Natural killer cell (primary cell): Measurements from ENCODE around the gene ATOX1. TPM values are rescaled to one million over a fixed set of nuclear protein-coding genes. Genes with fewer than 3 reads are reported as not detected.

Source experiments
- ATAC-seq, 3 donors: fragments of 150-1000 bp in 2 of 3; fragments of 200-7000 bp in 1 of 3; cut with Tn5 transposase; 1 replicate in 1 of 3; 2 replicates in 2 of 3; pipeline ENCODE4 v1.10.0; 2021; ENCODE audit warnings: mild to moderate bottlenecking in 2 of 3, moderate library complexity in 2 of 3
- DNase-seq, 2 donors: peaks; one replicate each; pipeline versions ENCODE4 v3.0.0 to v3.0.0-alpha.2; 2013 to 2021; ENCODE audit warnings: mixed read lengths in 1 of 2
- H3K27ac ChIP-seq: one replicate; pipeline ENCODE4 v1.5.1; 2013; ENCODE audit warnings: mild to moderate bottlenecking, low read length
- H3K27me3 ChIP-seq: one replicate; pipeline ENCODE4 v1.6.1; 2013; ENCODE audit warnings: low read length; ENCODE audit not compliant: control insufficient read depth, insufficient read depth
- H3K36me3 ChIP-seq: one replicate; pipeline ENCODE4 v1.6.1; 2013; ENCODE audit warnings: low read length; ENCODE audit not compliant: control insufficient read depth, insufficient read depth
- H3K4me1 ChIP-seq: one replicate; pipeline ENCODE4 v1.6.1; 2013; ENCODE audit warnings: low read length; ENCODE audit not compliant: control insufficient read depth, insufficient read depth
- H3K4me3 ChIP-seq: one replicate; pipeline ENCODE4 v1.5.1; 2013; ENCODE audit warnings: low read length
- H3K9me3 ChIP-seq: one replicate; pipeline ENCODE4 v1.6.1; 2013; ENCODE audit warnings: low read length; ENCODE audit not compliant: control insufficient read depth, insufficient read depth
- H3K27ac Mint-ChIP-seq, 2 donors: one replicate each; pipeline ENCODE4 v1.8.0; 2022; ENCODE audit warnings: mild to moderate bottlenecking in 2 of 2, mixed read lengths in 2 of 2, moderate library complexity in 1 of 2
- H3K27me3 Mint-ChIP-seq, 2 donors: one replicate each; pipeline ENCODE4 v1.8.0; 2022; ENCODE audit warnings: low read depth in 2 of 2, mixed read lengths in 2 of 2
- H3K36me3 Mint-ChIP-seq: one replicate; pipeline ENCODE4 v1.8.0; 2022; ENCODE audit warnings: mixed read lengths
- H3K4me1 Mint-ChIP-seq, 2 donors: one replicate each; pipeline ENCODE4 v1.8.0; 2022; ENCODE audit warnings: mixed read lengths in 2 of 2
- H3K4me3 Mint-ChIP-seq: one replicate; pipeline ENCODE4 v1.8.0; 2022; ENCODE audit warnings: mild to moderate bottlenecking, moderate library complexity, mixed read lengths
- H3K9me3 Mint-ChIP-seq, 2 donors: one replicate each; pipeline ENCODE4 v1.8.0; 2022; ENCODE audit warnings: mixed read lengths in 2 of 2
- CTCF ChIP-seq: fragments of 200-600 bp; IDR thresholded peaks from one replicate; pipeline ENCODE4 v1.8.0; 2022; ENCODE audit warnings: antibody characterized with exemption
- WGBS: methylation state at CpG from one replicate; pipeline ENCODE4 v1.1.7; 2013; ENCODE audit warnings: missing lambda C conversion rate; ENCODE audit not compliant: insufficient coverage; 5-methylcytosine and 5-hydroxymethylcytosine counted together
- intact Hi-C: fragments of 100-400 bp; cut with micrococcal nuclease; formaldehyde crosslinking; loops from one replicate; pipeline ENCODE4 v1.14.2; 2022
- total RNA-seq, 4 donors: library from RNA; stranded (reverse); fragments of 120-200 nt in 1 of 4; gene quantifications; one replicate each; pipeline versions ENCODE4 v1.2.3 to v1.2.4, GENCODE V29; 2013 to 2022

The ATOX1 gene
- total RNA-seq, 3 donors from 2014 or later (not counting 1 experiment from before 2014, with no cell fraction given), result 41.5 to 46.4 (median 46.2) TPM

DNA sequence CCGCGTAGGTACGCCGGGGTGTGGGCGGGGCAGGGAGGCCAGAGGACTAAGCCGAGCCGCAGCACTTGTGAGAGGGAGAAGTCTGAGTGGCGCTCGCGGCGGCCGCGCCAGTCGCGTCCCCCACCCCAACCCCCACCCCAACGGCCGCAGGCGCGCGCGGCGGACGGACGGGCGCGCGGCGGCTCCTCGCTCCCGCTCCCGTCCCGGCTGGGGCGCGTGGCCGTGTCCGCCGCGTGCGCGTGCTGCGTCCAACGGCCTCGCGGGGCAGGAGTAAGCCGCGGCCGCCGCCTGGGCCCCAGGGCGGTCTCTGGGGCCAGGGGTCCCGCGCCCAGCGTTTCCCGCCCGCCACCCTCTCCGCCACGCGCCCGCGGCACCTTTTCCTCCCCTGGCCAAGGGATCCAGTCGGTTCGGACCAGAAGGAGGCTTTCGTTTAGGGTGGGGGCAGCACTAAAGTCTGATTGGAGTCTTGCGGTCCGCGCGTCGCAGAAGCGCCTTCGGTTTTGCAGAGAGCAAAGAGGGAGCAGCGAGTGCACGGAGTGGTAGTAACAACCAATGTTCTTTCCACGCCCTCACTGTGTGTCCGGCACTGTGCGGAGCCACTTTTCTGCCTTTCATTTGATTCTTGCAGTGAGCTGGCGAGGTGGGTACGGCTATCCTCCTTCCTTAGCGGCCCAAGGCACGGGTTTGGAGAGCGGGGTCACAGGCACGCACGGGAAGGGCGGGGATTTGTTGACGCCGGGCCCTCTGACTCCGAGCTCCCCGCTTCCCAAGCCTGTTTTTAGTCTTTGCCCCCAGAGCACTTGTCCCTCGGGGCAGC is 13.8 kb upstream of the ATOX1 start:
- no peaks in the 10 kb centered on the region for H3K9me3 Mint-ChIP-seq
- H3K4me3 Mint-ChIP-seq, result peak overlapping the region; percentile 82
- H3K27me3 ChIP-seq, result no peaks in the 10 kb centered on the region
- peaks cover 27% of the 10 kb centered on the region for H3K4me1 ChIP-seq
- no peaks in the 10 kb centered on the region for H3K36me3 Mint-ChIP-seq
- intact Hi-C loops, result loop anchor here (10.0 kb wide), 2 partner anchors 517 to 1327 kb away; partner anchors contain the start of genes GM2A and RPS14
- DNase-seq (peak in 1 of 2 donors; percentile 69), ATAC-seq (no peak)
- no peak overlapping the region for H3K27ac Mint-ChIP-seq
- H3K36me3 ChIP-seq, result no peaks in the 10 kb centered on the region
- no peaks in the 10 kb centered on the region for H3K27me3 Mint-ChIP-seq
- WGBS, result under 1% methylated on average over 79 of the region's 87 CpGs
- H3K4me1 Mint-ChIP-seq, result peaks cover 47 to 50% of the 10 kb centered on the region in 2 donors
- no peaks in the 10 kb centered on the region for H3K9me3 ChIP-seq
- no peak for TF ChIP-seq CTCF
- H3K27ac ChIP-seq, result peak overlapping the region; percentile 94
- H3K4me3 ChIP-seq, result peak overlapping the region; percentile 82

GRCh38 chr5:151771259-151772028 is 13.0 kb upstream of the ATOX1 start, which contains the start of gene G3BP1:
Gene G3BP1, plus strand, starts transcription at chr5:151771954. Its CDS starts 14,667 bp downstream, at chr5:151786621.
- intact Hi-C loops, result loop anchor here (1.0 to 10.0 kb wide), 6 partner anchors 13 to 1327 kb away; partner anchors contain the start of genes ATOX1, GM2A, RPS14 and SLC36A1
- H3K27me3 Mint-ChIP-seq, result no peaks in the 10 kb centered on the region
- peaks cover 27% of the 10 kb centered on the region for H3K4me1 ChIP-seq
- H3K9me3 Mint-ChIP-seq, result no peaks in the 10 kb centered on the region
- no peaks in the 10 kb centered on the region for H3K36me3 ChIP-seq
- H3K27ac Mint-ChIP-seq, result no peak within 1 kb of the TSS
- peak within 1 kb of the TSS; percentile 82 for H3K4me3 Mint-ChIP-seq
- peaks cover 40 to 43% of the 10 kb centered on the region in 2 donors for H3K4me1 Mint-ChIP-seq
- peak; percentile 97 to 100 for DNase-seq
- TF ChIP-seq CTCF, result peak; percentile 52
- H3K9me3 ChIP-seq, result no peaks in the 10 kb centered on the region
- H3K27me3 ChIP-seq, result no peaks in the 10 kb centered on the region
- ATAC-seq, result peak; percentile 76 to 89 (median 77)
- H3K4me3 ChIP-seq, result peak within 1 kb of the TSS; percentile 82
- under 1% methylated on average over 49 of the region's 49 CpGs for WGBS
- H3K36me3 Mint-ChIP-seq, result no peaks in the 10 kb centered on the region
- H3K27ac ChIP-seq, result peak within 1 kb of the TSS; percentile 94

DNA sequence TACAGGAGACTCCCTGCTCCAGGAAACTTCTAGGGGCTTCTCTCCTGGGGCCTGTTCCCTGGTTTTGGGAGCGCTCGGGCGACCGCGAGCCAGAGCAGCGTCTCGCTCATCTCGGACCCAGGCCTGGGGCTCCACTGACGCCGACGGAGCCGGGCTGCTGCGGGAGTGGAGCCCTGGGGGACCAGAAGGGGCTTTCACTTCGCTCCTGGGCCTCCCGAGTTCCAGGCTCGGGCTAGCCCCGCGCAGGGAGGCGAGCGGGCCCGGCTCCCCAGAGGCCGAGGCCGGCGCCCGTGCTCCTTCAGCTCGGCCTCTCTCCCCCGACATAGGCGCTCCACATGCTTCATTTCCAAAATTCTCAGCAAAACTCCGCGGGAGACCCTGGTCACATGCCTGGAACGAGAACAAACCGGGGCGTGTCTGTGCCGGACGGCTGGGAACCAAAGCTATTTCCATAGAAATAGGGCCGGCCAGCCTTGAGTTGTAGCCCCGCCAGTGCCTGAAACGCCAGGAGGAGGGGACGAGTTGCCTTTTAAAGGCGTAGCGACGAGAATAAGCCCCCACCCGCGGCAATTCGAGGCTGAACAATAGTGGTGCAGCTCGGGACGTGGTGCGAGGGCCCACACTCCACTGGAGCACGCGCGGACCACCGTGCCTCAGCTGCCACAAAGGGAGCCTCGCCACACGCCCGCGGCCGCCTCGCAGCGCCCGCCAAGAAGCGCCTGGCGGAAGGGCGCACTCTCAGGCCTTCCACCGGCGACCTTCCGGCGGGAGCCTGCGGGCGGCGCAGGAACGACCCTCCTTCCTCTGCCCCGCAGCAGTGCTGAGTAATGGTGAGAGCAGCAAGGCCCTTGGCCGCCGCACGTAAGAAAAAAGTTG is 12.2 kb upstream of the ATOX1 start:
- no peaks in the 10 kb centered on the region for H3K9me3 Mint-ChIP-seq
- no peak overlapping the region for H3K27ac Mint-ChIP-seq
- peaks cover 27% of the 10 kb centered on the region for H3K4me1 ChIP-seq
- no peaks in the 10 kb centered on the region for H3K27me3 Mint-ChIP-seq
- DNase-seq, result no peak
- peak overlapping the region; percentile 94 for H3K27ac ChIP-seq
- H3K9me3 ChIP-seq, result no peaks in the 10 kb centered on the region
- H3K4me3 ChIP-seq, result peak overlapping the region; percentile 56
- intact Hi-C loops, result loop anchor here (1.0 to 10.0 kb wide), 6 partner anchors 12 to 1326 kb away; partner anchors contain the start of genes ATOX1, GM2A, RPS14 and SLC36A1
- no peaks in the 10 kb centered on the region for H3K36me3 ChIP-seq
- ATAC-seq, result peak; percentile 10 to 13 (median 11)
- 8% methylated on average over 75 of the region's 75 CpGs for WGBS
- no peaks in the 10 kb centered on the region for H3K27me3 ChIP-seq
- TF ChIP-seq CTCF, result no peak
- H3K4me1 Mint-ChIP-seq, result peaks cover 31 to 35% of the 10 kb centered on the region in 2 donors
- H3K4me3 Mint-ChIP-seq, result no peak overlapping the region
- H3K36me3 Mint-ChIP-seq, result no peaks in the 10 kb centered on the region
